ENCODE data around the gene HNRNPU. TPM values are rescaled to one million over a fixed set of nuclear protein-coding genes. Genes with fewer than 3 reads are reported as not detected.

The HNRNPU gene
- polyA plus RNA-seq, 1 of the 3 experiments (the other 2 are of a cell fraction): 164 TPM

GRCh38 chr1:244862699-244863490 is 1.4 kb downstream of the HNRNPU start:
- Histone ChIP-seq H3K27me3 (ENCODE audit: insufficient read depth) (no peaks in the 10 kb centered on the region), H3K9ac (peak overlapping the region; percentile 100), H3K4me3 (ENCODE audit: low read depth in 2 of 2, low read length in 1 of 2) (peak overlapping the region; percentile 99 to 100), H3K4me1 (ENCODE audit: control insufficient read depth in 1 of 2, insufficient read depth in 2 of 2, low read depth in 1 of 2, low read length in 1 of 2) (peaks cover 15 to 35% of the 10 kb centered on the region in 2 experiments; a peak in 3 of 4 replicates), H3K9me2 (no peaks in the 10 kb centered on the region), H3K9me3 (no peaks in the 10 kb centered on the region), H4K20me1 (ENCODE audit: insufficient read depth) (peaks cover 49% of the 10 kb centered on the region), H3K79me2 (ENCODE audit: insufficient read depth) (peaks cover 62% of the 10 kb centered on the region), H3K4me2 (peak overlapping the region; percentile 81), H3F3A (replicated peaks; ENCODE audit: insufficient read depth) (peaks cover 26% of the 10 kb centered on the region), H3K36me3 (replicated peaks in 1 of 2; ENCODE audit: control insufficient read depth in 1 of 2, insufficient read depth in 2 of 2, low read length in 1 of 2) (peaks cover 42 to 47% of the 10 kb centered on the region in 2 experiments), H3K27ac (ENCODE audit: low read depth in 2 of 2, low read length in 1 of 2) (peak overlapping the region; percentile 96 to 98), H2AFZ (ENCODE audit: low read depth) (no peak overlapping the region)
- CTCF ChIA-PET: interaction anchor here (1.3 to 3.5 kb wide), 7 partner anchors 10 to 180 kb away, joined by 3 to 28 read pairs (median 6); a partner anchor contains a TSS
- TF ChIP-seq MEF2A (IDR thresholded peaks at IDR 0.05; ENCODE audit: borderline replicate concordance, low read depth) (no peak), REST (IDR thresholded peaks at IDR 0.05; ENCODE audit: low read depth, low read length) (peak; percentile 9; the same call in 1 of the 2 replicates), NRF1 (IDR thresholded peaks at IDR 0.05; ENCODE audit: low read depth, low read length) (peak; percentile 41), MAX (IDR thresholded peaks at IDR 0.05; ENCODE audit: low read depth) (peak; percentile 93), CHD2 (IDR thresholded peaks at IDR 0.05; ENCODE audit: low read length, partially characterized antibody) (peak; percentile 93), FOXM1 (IDR thresholded peaks at IDR 0.05; ENCODE audit: low read depth) (no peak), MXI1 (IDR thresholded peaks at IDR 0.05; ENCODE audit: low read depth, low read length) (peak; percentile 99), TAF1 (IDR thresholded peaks at IDR 0.05; ENCODE audit: borderline replicate concordance, low read depth, low read length) (peak; percentile 67), PBX3 (IDR thresholded peaks at IDR 0.05) (no peak; the same call in 1 of the 2 replicates), SIN3A (IDR thresholded peaks at IDR 0.05; ENCODE audit: borderline replicate concordance, low read depth, low read length) (peak; percentile 93; the same call in 1 of the 2 replicates), USF1 (IDR thresholded peaks at IDR 0.05; ENCODE audit: borderline replicate concordance, low read depth) (no peak), IRF3 (IDR thresholded peaks at IDR 0.05; ENCODE audit: low read depth, low read length) (no peak), SMC3 (IDR thresholded peaks at IDR 0.05; ENCODE audit: low read depth, low read length) (peak; percentile 2; the same call in 1 of the 2 replicates), YY1 (IDR thresholded peaks at IDR 0.05; ENCODE audit: low read depth) (peak; percentile 61; the same call in 1 of the 2 replicates), EP300 (IDR thresholded peaks at IDR 0.05; ENCODE audit: borderline replicate concordance in 1 of 2, low read depth in 1 of 2, low read length in 1 of 2) (peak; percentile 26 to 50; a peak in 1 of 4 replicates), GABPA (IDR thresholded peaks at IDR 0.05; ENCODE audit: low read depth) (peak; percentile 66)
- POLR2A ChIA-PET: interaction anchor here (0.6 to 5.2 kb wide), 10 partner anchors 13 to 408 kb away, joined by 3 to 47 read pairs (median 4); partner anchors contain the start of gene COX20
- WGBS (ENCODE audit: low lambda C conversion rate): 0% methylated on average over 19 of the region's 87 CpGs
- peak; percentile 96 for DNase-seq

Measured in SK-N-SH (cell line).